HCEC 1CT (cell line): Measurements from ENCODE around the gene RPL4.
A peak's percentile ranks its signal among the peaks of the same experiment; 100 is the strongest.
"Not testable (repeated sequence)": the region's sequence is repeated elsewhere in the genome, so short reads cannot be mapped to it uniquely, and the experiment has no call there.

Source experiments
- DNase-seq: peaks from one replicate; pipeline ENCODE4 v3.0.0-alpha.2; 2017

Gene RPL4

GRCh38 chr15:66504563-66505429 is at the start of gene RPL4, which contains the start of gene ZWILCH:
TSS of gene RPL4 (minus strand) at chr15:66504855. CDS start at chr15:66504790, 65 bp downstream.
TSS of gene ZWILCH (plus strand) at chr15:66505326. CDS start at chr15:66505339, 13 bp downstream.
- peak; percentile 89 for DNase-seq

- no peak for DNase-seq
Measured at GRCh38 chr15:66545255-66545654, 40.6 kb upstream of the RPL4 start.

- DNase-seq = no peak
Measured at GRCh38 chr15:66542896-66543295, 38.2 kb upstream of the RPL4 start.

- no peak for DNase-seq
Measured at GRCh38 chr15:66535056-66535455, 30.4 kb upstream of the RPL4 start.

GRCh38 chr15:66524838-66525237 is 20.2 kb upstream of the RPL4 start:
- DNase-seq = no peak

GRCh38 chr15:66523926-66524325 is 19.3 kb upstream of the RPL4 start:
- DNase-seq = no peak

- peak; percentile 15 for DNase-seq
Measured at GRCh38 chr15:66515901-66516322, 11.3 kb upstream of the RPL4 start.

- no peak for DNase-seq
Measured at GRCh38 chr15:66514586-66514985, 9.9 kb upstream of the RPL4 start.

GRCh38 chr15:66508293-66508883 is 3.7 kb upstream of the RPL4 start:
- DNase-seq = no peak

GRCh38 chr15:66505818-66506217 is 1.2 kb upstream of the RPL4 start:
- DNase-seq = no peak

GRCh38 chr15:66505430-66505811 is 766 bp upstream of the RPL4 start:
- DNase-seq = peak; percentile 34

GRCh38 chr15:66503780-66504562 is 684 bp downstream of the RPL4 start:
- no peak for DNase-seq

- peak; percentile 14 for DNase-seq
Measured at GRCh38 chr15:66503041-66503648, 1.5 kb downstream of the RPL4 start.

GRCh38 chr15:66502491-66502890 is 2.2 kb downstream of the RPL4 start:
- DNase-seq = no peak

GRCh38 chr15:66500346-66500745 is 4.3 kb downstream of the RPL4 start:
- not testable (repeated sequence) for DNase-seq

GRCh38 chr15:66498501-66499386 is 5.9 kb downstream of the RPL4 start:
- peak; percentile 33 for DNase-seq

GRCh38 chr15:66497502-66498455 is 6.9 kb downstream of the RPL4 start, which contains the start of gene SNAPC5:
TSS of gene SNAPC5 (minus strand) at chr15:66497762. CDS start at chr15:66497731, 31 bp downstream.
- peak; percentile 88 for DNase-seq

- no peak for DNase-seq
Measured at GRCh38 chr15:66496951-66497501, 7.6 kb downstream of the RPL4 start.

- no peak for DNase-seq
Measured at GRCh38 chr15:66494262-66494661, 10.4 kb downstream of the RPL4 start.

- no peak for DNase-seq
Measured at GRCh38 chr15:66491846-66492245, 12.8 kb downstream of the RPL4 start.
